Glutamatergic neuron (in vitro differentiated cells): Measurements from ENCODE around the gene SRP14. TPM values are rescaled to one million over a fixed set of nuclear protein-coding genes. Genes with fewer than 3 reads are reported as not detected.

Experiments used
- DNase-seq: peaks from one replicate; pipeline ENCODE4 v3.0.0; 2022
- H3K27ac Mint-ChIP-seq: one replicate; pipeline ENCODE4 v1.8.0; 2020; ENCODE audit warnings: mild to moderate bottlenecking, mixed read lengths, inconsistent platforms; ENCODE audit not compliant: unreplicated experiment
- H3K27me3 Mint-ChIP-seq: one replicate; pipeline ENCODE4 v1.8.0; 2020; ENCODE audit warnings: mild to moderate bottlenecking, moderate library complexity, mixed read lengths, inconsistent platforms; ENCODE audit not compliant: unreplicated experiment
- H3K36me3 Mint-ChIP-seq: one replicate; pipeline ENCODE4 v1.8.0; 2020; ENCODE audit warnings: mild to moderate bottlenecking, mixed read lengths, inconsistent platforms; ENCODE audit not compliant: unreplicated experiment
- H3K4me1 Mint-ChIP-seq: one replicate; pipeline ENCODE4 v1.8.0; 2020; ENCODE audit warnings: mild to moderate bottlenecking, low read depth, mixed read lengths, inconsistent platforms; ENCODE audit not compliant: unreplicated experiment
- H3K4me3 Mint-ChIP-seq: one replicate; pipeline ENCODE4 v1.8.0; 2020; ENCODE audit warnings: mild to moderate bottlenecking, mixed read lengths, inconsistent platforms; ENCODE audit not compliant: unreplicated experiment
- H3K9me3 Mint-ChIP-seq: one replicate; pipeline ENCODE4 v1.8.0; 2020; ENCODE audit warnings: mild to moderate bottlenecking, moderate library complexity, mixed read lengths, inconsistent platforms; ENCODE audit not compliant: unreplicated experiment
- CTCF ChIP-seq: fragments of 200-600 bp; sonication (generic); IDR thresholded peaks from one replicate; pipeline ENCODE4 v1.5.0; 2021; ENCODE audit not compliant: partially characterized antibody, unreplicated experiment
- total RNA-seq: library from RNA; stranded (reverse); fragmentation: NEBNext Ultra II Directional; extraction: Animal tissue kit (Norgen Biotek cat#: 25700); gene quantifications from one replicate; pipeline ENCODE4 v1.2.1, GENCODE V29; 2021; ENCODE audit not compliant: unreplicated experiment

Gene SRP14
- total RNA-seq, 1 donor from 2014 or later, result 246 TPM

- no peak for DNase-seq
- peaks cover 3% of the 10 kb centered on the region for H3K9me3 Mint-ChIP-seq
- H3K4me1 Mint-ChIP-seq, result no peaks in the 10 kb centered on the region
- H3K36me3 Mint-ChIP-seq, result no peaks in the 10 kb centered on the region
- no peak overlapping the region for H3K27ac Mint-ChIP-seq
- no peak overlapping the region for H3K4me3 Mint-ChIP-seq
- TF ChIP-seq CTCF, result no peak
- no peaks in the 10 kb centered on the region for H3K27me3 Mint-ChIP-seq
Observed at GRCh38 chr15:40061212-40061901, 22.4 kb upstream of the SRP14 start.

- no peaks in the 10 kb centered on the region for H3K36me3 Mint-ChIP-seq
- no peak overlapping the region for H3K27ac Mint-ChIP-seq
- no peak overlapping the region for H3K4me3 Mint-ChIP-seq
- no peak for DNase-seq
- H3K27me3 Mint-ChIP-seq, result no peaks in the 10 kb centered on the region
- no peak for TF ChIP-seq CTCF
- peaks cover 3% of the 10 kb centered on the region for H3K9me3 Mint-ChIP-seq
- H3K4me1 Mint-ChIP-seq, result no peaks in the 10 kb centered on the region
Observed at GRCh38 chr15:40060236-40060961, 21.4 kb upstream of the SRP14 start.

DNA sequence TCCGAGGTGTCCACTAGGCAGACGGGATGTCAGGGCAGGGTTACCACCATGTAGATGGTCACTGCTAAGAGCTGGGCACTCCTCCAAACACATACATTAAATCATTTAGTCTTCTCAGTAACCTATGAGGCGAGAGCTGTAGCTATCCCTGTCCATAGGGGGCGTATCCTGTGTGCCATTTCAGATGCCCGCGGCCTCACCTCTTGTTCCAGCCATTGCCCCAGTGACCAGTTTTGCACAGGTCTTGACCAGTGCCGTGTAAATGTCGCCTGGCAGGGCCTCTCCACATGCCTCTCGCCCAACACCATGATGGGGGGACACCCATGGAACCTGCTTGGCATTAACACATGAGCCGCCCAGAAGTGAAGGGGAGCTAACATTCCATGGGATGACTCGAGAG lies 20.8 kb upstream of the SRP14 start:
- no peak for DNase-seq
- no peaks in the 10 kb centered on the region for H3K4me1 Mint-ChIP-seq
- no peak overlapping the region for H3K4me3 Mint-ChIP-seq
- TF ChIP-seq CTCF, result no peak
- no peaks in the 10 kb centered on the region for H3K27me3 Mint-ChIP-seq
- H3K36me3 Mint-ChIP-seq, result no peaks in the 10 kb centered on the region
- peaks cover 2% of the 10 kb centered on the region for H3K9me3 Mint-ChIP-seq
- H3K27ac Mint-ChIP-seq, result no peak overlapping the region

DNA sequence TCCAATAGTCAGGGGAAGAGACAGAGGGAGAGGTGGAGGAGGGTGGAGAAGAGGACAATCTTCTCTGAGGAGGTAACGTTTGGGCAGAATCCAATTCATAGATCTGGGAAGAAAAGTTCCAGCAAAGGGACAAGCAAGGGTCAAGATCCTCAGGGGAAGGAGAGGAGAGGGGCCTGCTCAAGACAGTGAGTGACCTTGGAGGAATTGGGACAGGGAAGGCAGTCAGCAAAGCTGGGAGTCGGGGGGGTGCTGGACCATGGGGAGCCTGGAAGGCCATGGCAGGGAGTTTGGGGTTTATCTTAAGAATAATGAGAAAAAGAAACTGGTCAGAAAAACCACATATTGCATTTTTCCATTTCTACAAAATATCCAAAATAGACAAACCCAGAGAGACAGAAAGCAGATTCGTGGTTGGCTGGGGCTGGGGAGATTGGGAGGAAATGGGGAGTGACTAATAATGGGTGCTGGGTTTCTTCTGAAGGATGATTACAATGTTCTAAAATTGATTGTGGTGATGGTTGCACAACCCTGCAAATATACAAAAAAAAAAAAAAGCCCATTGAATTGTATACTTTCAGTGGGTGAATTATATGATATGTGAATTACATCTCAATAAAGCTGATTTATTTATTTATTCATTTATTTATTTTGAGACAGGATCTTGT lies 19.6 kb upstream of the SRP14 start:
- H3K4me1 Mint-ChIP-seq, result no peaks in the 10 kb centered on the region
- no peak for DNase-seq
- TF ChIP-seq CTCF, result no peak

More for the DNA sequence above, 19.6 kb upstream of the SRP14 start:
- no peaks in the 10 kb centered on the region for H3K27me3 Mint-ChIP-seq
- H3K36me3 Mint-ChIP-seq, result peaks cover 3% of the 10 kb centered on the region
- H3K9me3 Mint-ChIP-seq, result peaks cover 2% of the 10 kb centered on the region
- H3K27ac Mint-ChIP-seq, result no peak overlapping the region
- no peak overlapping the region for H3K4me3 Mint-ChIP-seq
